SK-N-SH treated with all-trans-retinoic acid at 6 μM for 48 hours (cell line): ENCODE measurements around the gene PPME1.

ENCODE experiments used
- ATAC-seq: fragments of 200-7000 bp; cut with Tn5 transposase; 3 replicates; pipeline ENCODE4 v1.9.1; 2020; ENCODE audit warnings: mild to moderate bottlenecking, moderate library complexity
- ARNTL ChIP-seq: fragments of 450-650 bp; formaldehyde crosslinking; IDR thresholded peaks from 2 replicates; pipeline ENCODE4 v1.5.0; 2020; ENCODE audit warnings: low read depth, mild to moderate bottlenecking, moderate library complexity, borderline replicate concordance
- BACH2 ChIP-seq: fragments of 250-450 bp; sonication (Bioruptor Pico); IDR thresholded peaks from 2 replicates; pipeline ENCODE4 v1.9.0; 2021; ENCODE audit warnings: mild to moderate bottlenecking, borderline replicate concordance
- CREB5 ChIP-seq: fragments of 250-450 bp; sonication (Bioruptor Pico); IDR thresholded peaks from 2 replicates; pipeline ENCODE4 v1.5.1; 2020; ENCODE audit warnings: low read depth, mild to moderate bottlenecking, moderate library complexity
- ESRRG ChIP-seq: fragments of 250-450 bp; sonication (Bioruptor Pico); IDR thresholded peaks from 2 replicates; pipeline ENCODE4 v1.6.1; 2021; ENCODE audit warnings: mild to moderate bottlenecking
- GLIS3 ChIP-seq: fragments of 250-450 bp; sonication (Bioruptor Pico); IDR thresholded peaks from 2 replicates; pipeline ENCODE4 v1.5.0; 2020; ENCODE audit warnings: mild to moderate bottlenecking, moderate library complexity
- ISL1 ChIP-seq: fragments of 250-450 bp; sonication (Bioruptor Pico); IDR thresholded peaks from 2 replicates; pipeline ENCODE4 v2.1.2; 2022; ENCODE audit warnings: mild to moderate bottlenecking, moderate library complexity
- OSR1 ChIP-seq: fragments of 250-450 bp; sonication (Bioruptor Pico); IDR thresholded peaks from 2 replicates; pipeline ENCODE4 v1.8.0; 2022; ENCODE audit warnings: moderate library complexity, mild to moderate bottlenecking, inconsistent platforms
- PATZ1 ChIP-seq: fragments of 250-450 bp; sonication (Bioruptor Pico); IDR thresholded peaks from 2 replicates; pipeline ENCODE4 v1.8.0; 2020; ENCODE audit warnings: mild to moderate bottlenecking, moderate library complexity, borderline replicate concordance
- POU6F1 ChIP-seq: fragments of 250-450 bp; sonication (Bioruptor Pico); IDR thresholded peaks from 2 replicates; pipeline ENCODE4 v1.8.0; 2021; ENCODE audit warnings: low read depth, mild to moderate bottlenecking, moderate library complexity, borderline replicate concordance
- RARB ChIP-seq: fragments of 250-450 bp; sonication (Bioruptor Pico); IDR thresholded peaks from 2 replicates; pipeline ENCODE4 v1.8.0; 2021; ENCODE audit warnings: mild to moderate bottlenecking, moderate library complexity
- SNAI2 ChIP-seq: fragments of 250-450 bp; sonication (Bioruptor Pico); IDR thresholded peaks from 2 replicates; pipeline ENCODE4 v1.5.0; 2020; ENCODE audit warnings: mild to moderate bottlenecking, moderate library complexity
- TCF4 ChIP-seq: fragments of 250-450 bp; sonication (Bioruptor Pico); IDR thresholded peaks from 2 replicates; pipeline ENCODE4 v1.8.0; 2021; ENCODE audit warnings: mild to moderate bottlenecking, moderate library complexity, borderline replicate concordance
- TOX ChIP-seq: fragments of 250-450 bp; sonication (Bioruptor Pico); IDR thresholded peaks from 2 replicates; pipeline ENCODE4 v1.8.0; 2021; ENCODE audit warnings: mild to moderate bottlenecking, moderate library complexity, borderline replicate concordance
- TSHZ2 ChIP-seq: fragments of 250-450 bp; sonication (Bioruptor Pico); IDR thresholded peaks from 2 replicates; pipeline ENCODE4 v1.5.0; 2020; ENCODE audit warnings: mild to moderate bottlenecking, moderate library complexity
- ZFP3 ChIP-seq: fragments of 250-450 bp; sonication (Bioruptor Pico); IDR thresholded peaks from 2 replicates; pipeline ENCODE4 v1.5.0; 2020; ENCODE audit warnings: mild to moderate bottlenecking, moderate library complexity
- ZFP30 ChIP-seq: fragments of 450-650 bp; formaldehyde crosslinking; IDR thresholded peaks from 2 replicates; pipeline ENCODE4 v1.5.0; 2022; ENCODE audit warnings: mild to moderate bottlenecking, moderate library complexity
- ZNF565 ChIP-seq: fragments of 450-650 bp; formaldehyde crosslinking; conservative IDR thresholded peaks from 2 replicates; pipeline ENCODE4 v1.5.0; 2020; ENCODE audit warnings: low read depth, mild to moderate bottlenecking, moderate library complexity
- ZNF70 ChIP-seq: fragments of 450-650 bp; formaldehyde crosslinking; IDR thresholded peaks from 2 replicates; pipeline ENCODE4 v1.5.0; 2020; ENCODE audit warnings: mild to moderate bottlenecking, moderate library complexity
- ZNF8 ChIP-seq: fragments of 450-650 bp; formaldehyde crosslinking; IDR thresholded peaks from 2 replicates; pipeline ENCODE4 v1.5.0; 2020; ENCODE audit warnings: mild to moderate bottlenecking, moderate library complexity

PPME1 gene

GRCh38 chr11:74221816-74222215, 50.7 kb downstream of the PPME1 start:
- TF ChIP-seq ZFP30 (no peak), POU6F1 (CRISPR knock-in tag) (no peak), ZFP3 (peak; percentile 63; the same call in 1 of the 2 replicates), ISL1 (CRISPR knock-in tag) (peak; percentile 90)
- ATAC-seq: no peak

GRCh38 chr11:74225565-74225964, 54.5 kb downstream of the PPME1 start:
- TF ChIP-seq ZNF565: no peak
- ATAC-seq: no peak

- no peak for ATAC-seq
Measured at GRCh38 chr11:74226907-74227306, 55.8 kb downstream of the PPME1 start.

GRCh38 chr11:74232311-74232950, 61.3 kb downstream of the PPME1 start:
- TF ChIP-seq PATZ1 (CRISPR knock-in tag): no peak
- ATAC-seq: no peak

More at GRCh38 chr11:74226907-74227306, 55.8 kb downstream of the PPME1 start:
- TF ChIP-seq ESRRG (CRISPR knock-in tag) (no peak), OSR1 (no peak), GLIS3 (no peak), TCF4 (CRISPR knock-in tag) (no peak), ARNTL (CRISPR knock-in tag) (no peak), SNAI2 (CRISPR knock-in tag) (no peak), POU6F1 (CRISPR knock-in tag) (no peak), RARB (no peak), ISL1 (CRISPR knock-in tag) (no peak)
- TF ChIP-seq, all 23 proteins: peak for 0

- TF ChIP-seq TCF4 (CRISPR knock-in tag) (no peak), ZFP3 (no peak), ARNTL (CRISPR knock-in tag) (no peak), CREB5 (CRISPR knock-in tag) (no peak), GLIS3 (no peak), TOX (CRISPR knock-in tag) (no peak), ZNF565 (no peak), SNAI2 (CRISPR knock-in tag) (no peak), ZNF8 (CRISPR knock-in tag) (no peak), ZNF70 (CRISPR knock-in tag) (no peak), OSR1 (no peak), POU6F1 (CRISPR knock-in tag) (no peak), PATZ1 (CRISPR knock-in tag) (no peak), ESRRG (CRISPR knock-in tag) (no peak), TSHZ2 (CRISPR knock-in tag) (no peak), RARB (no peak), BACH2 (CRISPR knock-in tag) (no peak), ISL1 (CRISPR knock-in tag) (no peak), ZFP30 (no peak)
- no peak for ATAC-seq
Measured at GRCh38 chr11:74233683-74234082, 62.6 kb downstream of the PPME1 start.
